Tibial artery (tissue), 4 donors: ENCODE measurements around the gene YTHDF1.

Source experiments
- DNase-seq, 2 donors: peaks; one replicate each; pipeline ENCODE4 v3.0.0-alpha.2; 2019
- H3K27ac ChIP-seq, 2 donors: fragments of 200-600 bp; sonication (generic) in 1 of 2; 1 replicate in 1 of 2; 2 replicates in 1 of 2; pipeline ENCODE4 v1.5.1; 2018 to 2019; ENCODE audit warnings: mild to moderate bottlenecking in 1 of 2
- H3K27me3 ChIP-seq, 2 donors: fragments of 200-600 bp; sonication (generic) in 1 of 2; one replicate each; pipeline versions ENCODE4 v1.5.1 to v1.6.0; 2016 to 2019
- H3K36me3 ChIP-seq, 3 donors: fragments of 200-600 bp; sonication (generic) in 2 of 3; one replicate each; pipeline ENCODE4 v1.5.1; 2016 to 2019; ENCODE audit warnings: mild to moderate bottlenecking in 2 of 3
- H3K4me1 ChIP-seq, 4 donors: fragments of 200-600 bp; sonication (generic) in 2 of 4; 1 replicate in 3 of 4; 2 replicates in 1 of 4; pipeline ENCODE4 v1.5.1; 2016 to 2019
- H3K4me3 ChIP-seq, 2 donors: fragments of 200-600 bp; sonication (generic) in 1 of 2; 1 replicate in 1 of 2; 2 replicates in 1 of 2; pipeline ENCODE4 v1.5.1; 2018 to 2019; ENCODE audit warnings: mild to moderate bottlenecking in 2 of 2
- H3K9me3 ChIP-seq, 3 donors: fragments of 200-600 bp; sonication (generic) in 1 of 3; one replicate each; pipeline ENCODE4 v1.5.1; 2016 to 2019
- CTCF ChIP-seq, 2 experiments: fragments of 200-600 bp in 1 of 2; fragments of 450-650 bp in 1 of 2; IDR thresholded peaks; one replicate each; pipeline ENCODE4 v1.5.1; 2017 to 2019; ENCODE audit warnings: antibody characterized with exemption in 2 of 2, mild to moderate bottlenecking in 1 of 2, moderate library complexity in 1 of 2
- intact Hi-C: fragments of 100-400 bp; cut with DNase I; formaldehyde crosslinking; loops from one replicate; pipeline ENCODE4 v1.15.0; 2023; ENCODE audit warnings: low total_unique reads

The YTHDF1 gene

GRCh38 chr20:63168861-63169260 lies 47.1 kb downstream of the YTHDF1 start:
- no peak overlapping the region for H3K27ac ChIP-seq
- H3K4me3 ChIP-seq: no peak overlapping the region
- no peak for TF ChIP-seq CTCF (IDR thresholded peaks at IDR 0.05)
- peaks cover 0 to 58% of the 10 kb centered on the region in 2 donors for H3K27me3 ChIP-seq
- H3K4me1 ChIP-seq: no peaks in the 10 kb centered on the region
- no peaks in the 10 kb centered on the region for H3K9me3 ChIP-seq
- intact Hi-C loops: no loop called here
- DNase-seq: no peak
- no peaks in the 10 kb centered on the region for H3K36me3 ChIP-seq

- H3K9me3 ChIP-seq: no peaks in the 10 kb centered on the region
- DNase-seq: no peak
- H3K4me3 ChIP-seq: no peak overlapping the region
- H3K4me1 ChIP-seq: no peaks in the 10 kb centered on the region
- intact Hi-C loops: no loop called here
- peaks cover 0 to 57% of the 10 kb centered on the region in 2 donors for H3K27me3 ChIP-seq
- H3K27ac ChIP-seq: no peak overlapping the region
- no peak for TF ChIP-seq CTCF (IDR thresholded peaks at IDR 0.05)
- no peaks in the 10 kb centered on the region for H3K36me3 ChIP-seq
Observed at GRCh38 chr20:63167918-63168520, 47.9 kb downstream of the YTHDF1 start.

- DNase-seq: no peak
- H3K4me1 ChIP-seq: no peaks in the 10 kb centered on the region
- no peaks in the 10 kb centered on the region for H3K36me3 ChIP-seq
- H3K4me3 ChIP-seq: no peak overlapping the region
- intact Hi-C loops: no loop called here
- H3K9me3 ChIP-seq: no peaks in the 10 kb centered on the region
- H3K27me3 ChIP-seq: peaks cover 0 to 57% of the 10 kb centered on the region in 2 donors
- no peak for TF ChIP-seq CTCF (IDR thresholded peaks at IDR 0.05)
- H3K27ac ChIP-seq: no peak overlapping the region
Observed at GRCh38 chr20:63167026-63167917, 48.7 kb downstream of the YTHDF1 start.

GRCh38 chr20:63166193-63167020 lies 49.5 kb downstream of the YTHDF1 start:
- no peaks in the 10 kb centered on the region for H3K4me1 ChIP-seq
- no peak overlapping the region for H3K27ac ChIP-seq
- H3K9me3 ChIP-seq: no peaks in the 10 kb centered on the region
- peaks cover 0 to 58% of the 10 kb centered on the region in 2 donors for H3K27me3 ChIP-seq
- no peak overlapping the region for H3K4me3 ChIP-seq
- intact Hi-C loops: no loop called here
- DNase-seq: no peak
- TF ChIP-seq CTCF (IDR thresholded peaks at IDR 0.05): no peak
- no peaks in the 10 kb centered on the region for H3K36me3 ChIP-seq

- DNase-seq: no peak
- Histone ChIP-seq H3K27me3 (peaks cover 0 to 66% of the 10 kb centered on the region in 2 donors), H3K9me3 (no peaks in the 10 kb centered on the region), H3K36me3 (no peaks in the 10 kb centered on the region), H3K4me3 (no peak overlapping the region), H3K27ac (no peak overlapping the region), H3K4me1 (no peaks in the 10 kb centered on the region)
- TF ChIP-seq CTCF (IDR thresholded peaks at IDR 0.05): no peak
- intact Hi-C loops: no loop called here
Observed at GRCh38 chr20:63165356-63166192, 50.4 kb downstream of the YTHDF1 start.
